Erythroblast (primary cell): ENCODE measurements around the gene FIS1.

Experiments used
- GATA1 ChIP-seq: IDR thresholded peaks from 2 replicates; pipeline ENCODE4 v1.6.1; 2011; ENCODE audit warnings: low read depth, mild to moderate bottlenecking, control low read depth, low read length, moderate library complexity
- POLR2A ChIP-seq: IDR thresholded peaks from 2 replicates; pipeline ENCODE4 v1.6.1; 2011; ENCODE audit warnings: mild to moderate bottlenecking, low read length

- no peak for TF ChIP-seq POLR2A
- no peak for TF ChIP-seq GATA1
Measured at GRCh38 chr7:101241443-101242349, 3.2 kb downstream of the FIS1 start.
